Hypothalamus (tissue), 51 donors: ENCODE results near the gene BRF1.

Experiments used
- DNase-seq, 51 donors: peaks; one replicate each; lab custom pipeline; 2025; lab: John Stamatoyannopoulos, UW

The BRF1 gene

DNA sequence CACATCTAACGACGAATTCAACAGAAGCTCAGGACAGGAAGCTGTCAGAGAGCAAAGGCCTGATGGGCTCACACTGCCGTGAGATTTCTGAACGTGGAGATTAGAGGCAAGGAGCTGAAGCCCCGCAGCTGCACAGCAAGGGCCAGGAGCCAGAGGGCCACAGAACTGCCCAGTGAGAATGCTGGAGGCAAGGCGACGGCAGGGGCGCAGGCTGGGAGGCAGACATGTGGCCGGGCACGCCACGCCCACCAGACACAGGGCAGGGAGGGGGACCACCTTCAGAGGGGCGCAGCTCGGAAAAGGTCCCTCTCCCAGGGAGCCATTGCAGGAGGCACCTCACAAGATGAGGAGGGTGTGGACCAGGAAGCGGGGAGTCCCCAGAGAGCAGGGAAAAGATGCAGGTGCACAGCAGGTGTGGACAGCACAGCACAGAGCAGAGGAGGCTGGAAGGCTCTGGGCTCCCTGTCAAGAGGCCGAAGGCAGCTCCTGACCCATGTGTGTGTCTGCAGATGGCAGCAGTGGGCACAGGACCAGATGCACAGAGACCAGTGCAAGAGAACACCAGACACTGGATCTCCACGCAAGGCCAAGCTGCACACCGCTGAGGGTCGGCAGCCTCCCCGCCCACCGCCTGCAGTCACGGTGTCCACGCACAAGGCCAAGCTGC lies 29.4 kb downstream of the BRF1 start:
- peak in 6 of 51 donors; percentile 16 to 48 (median 28) for DNase-seq

DNA sequence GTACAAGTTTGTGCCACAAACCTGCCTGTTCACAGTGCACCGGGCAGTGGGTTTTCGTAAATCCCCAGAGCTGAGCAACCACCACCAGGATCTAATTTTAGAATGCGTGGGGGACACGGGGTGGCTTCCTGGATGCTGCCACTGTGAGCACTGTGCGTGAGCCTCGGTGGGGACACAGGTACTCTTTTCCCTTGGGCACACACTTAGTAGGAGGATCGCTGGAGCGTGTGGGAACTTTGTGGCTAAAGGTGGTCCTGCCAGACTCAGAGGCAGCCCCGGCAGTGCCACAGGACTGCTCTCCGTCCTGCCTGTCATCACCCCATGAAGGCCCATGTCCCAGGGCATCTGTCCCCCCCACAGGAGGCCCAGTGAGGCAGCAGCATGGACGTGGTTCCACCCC lies 31.4 kb downstream of the BRF1 start:
- DNase-seq: no peak

DNA sequence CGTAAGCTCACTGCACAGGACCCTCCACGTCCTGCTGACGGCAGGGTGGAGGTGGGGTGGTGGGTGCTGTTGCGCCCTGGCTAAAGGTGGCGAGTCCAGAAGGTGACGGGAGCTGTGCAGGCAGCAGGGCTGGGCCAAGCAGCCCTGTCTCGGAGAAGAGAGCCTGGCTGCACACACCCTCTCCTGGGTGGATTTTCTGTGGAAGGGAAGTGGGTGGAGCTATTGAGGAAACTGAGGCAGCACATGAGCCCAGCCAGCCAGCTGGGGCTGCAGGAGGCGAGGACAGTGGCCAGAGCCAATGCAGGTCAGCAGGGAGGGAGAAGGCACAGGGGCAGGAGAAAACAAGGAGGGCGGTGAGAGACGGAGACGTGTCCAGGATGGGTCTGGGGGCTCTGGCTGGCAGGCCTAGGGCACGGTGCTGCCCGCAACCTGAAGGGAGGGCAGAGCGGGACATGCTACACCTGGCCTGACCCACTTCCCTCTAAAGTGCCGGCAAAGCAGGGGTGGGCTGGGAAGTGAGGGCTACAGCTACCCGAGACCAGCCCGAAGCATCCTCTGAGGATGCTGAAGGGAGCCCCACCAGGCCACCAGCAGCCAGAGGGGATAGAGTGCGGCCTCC lies 32.0 kb downstream of the BRF1 start:
- no peak for DNase-seq

DNA sequence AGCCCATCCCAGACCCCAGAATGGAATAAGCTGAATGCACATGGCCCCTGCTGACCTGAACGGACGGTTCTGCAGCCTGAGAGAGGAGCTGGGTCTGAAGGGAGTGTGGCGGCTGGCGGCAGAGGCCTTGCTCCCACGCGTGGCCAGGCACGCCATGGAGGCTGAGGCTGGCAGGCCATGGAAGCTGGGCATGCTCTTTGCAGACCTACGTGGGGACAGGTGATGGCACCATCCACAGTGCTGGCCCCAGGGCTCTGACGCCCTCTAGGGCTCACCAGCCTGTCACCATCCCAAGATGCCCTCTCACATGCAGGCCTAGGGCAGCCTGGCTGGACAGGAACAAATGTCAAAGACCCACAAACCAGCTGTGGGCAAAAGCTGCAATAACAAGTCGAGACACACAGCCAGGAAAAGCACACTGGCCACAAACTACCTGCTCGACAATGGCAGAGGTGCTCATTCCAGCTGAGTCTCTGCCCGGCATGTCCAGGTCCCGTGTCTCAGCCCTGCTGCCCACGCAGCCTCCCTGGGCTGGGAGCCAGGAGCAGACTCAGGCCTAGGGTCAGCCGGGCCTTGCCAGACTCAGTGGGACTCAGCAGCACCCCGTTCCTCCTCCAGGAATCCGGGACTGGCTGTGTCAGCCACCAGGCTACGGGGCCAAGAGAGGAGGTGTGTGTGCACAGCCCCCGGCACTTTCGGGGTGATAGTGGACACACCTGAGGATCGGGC lies 32.8 kb downstream of the BRF1 start:
- no peak for DNase-seq

DNA sequence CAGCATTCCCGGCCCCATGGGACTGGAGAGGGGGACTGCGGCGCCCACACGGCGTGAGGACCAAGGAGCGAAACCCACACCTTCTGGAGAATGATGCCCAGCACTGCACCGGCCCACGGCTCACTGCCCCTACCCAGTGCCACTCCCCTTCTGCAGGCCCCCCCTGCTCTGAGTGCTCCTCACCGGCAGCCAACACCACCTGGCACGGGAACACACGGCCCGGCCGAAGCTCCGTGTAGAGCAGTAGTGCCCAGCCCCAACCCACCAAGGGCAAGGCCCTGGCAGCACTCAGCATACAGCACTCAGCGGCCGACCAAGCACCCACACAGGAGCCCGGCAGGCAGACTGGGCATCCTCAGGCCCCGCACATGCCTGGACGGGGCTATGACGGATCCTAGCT lies 39.0 kb downstream of the BRF1 start:
- no peak for DNase-seq

DNA sequence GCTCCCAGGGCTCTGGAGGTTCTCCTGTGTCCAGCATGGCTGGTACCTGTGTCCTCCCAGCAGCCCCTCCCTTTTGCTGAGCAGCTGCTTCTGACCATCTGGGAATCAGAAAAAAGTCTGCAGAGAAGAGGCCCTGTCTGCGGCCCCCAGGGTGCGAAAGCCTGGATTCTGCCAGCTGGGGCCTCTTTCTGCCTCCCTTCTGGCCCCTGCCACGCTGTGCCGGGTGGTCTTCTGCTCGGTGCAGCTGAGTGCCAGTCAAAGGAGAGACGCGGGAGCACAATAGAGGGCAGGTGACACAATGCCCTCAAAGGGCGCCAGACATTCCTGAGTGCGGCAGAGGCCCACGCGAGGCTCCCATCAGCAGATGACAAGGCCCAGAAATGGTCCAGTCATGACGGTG lies 39.8 kb downstream of the BRF1 start:
- DNase-seq: no peak

DNA sequence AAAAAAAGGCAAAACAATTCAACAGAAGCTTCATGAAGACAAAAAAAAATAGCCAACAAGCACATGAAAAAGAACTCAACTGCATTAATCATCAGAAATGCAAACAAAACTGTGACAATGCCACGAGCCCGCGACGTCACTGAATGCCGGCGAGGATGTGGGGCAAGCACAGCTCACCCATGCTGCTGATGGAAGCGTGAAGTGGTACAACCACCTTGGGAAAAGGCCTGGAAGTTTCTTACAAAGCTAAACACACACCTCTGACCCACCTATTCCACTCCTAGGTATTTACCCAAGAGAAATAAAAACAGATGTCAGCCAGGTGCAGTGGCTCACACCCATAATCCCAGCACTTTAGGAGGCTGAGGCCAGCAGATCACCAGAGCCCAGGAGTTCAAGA lies 42.0 kb downstream of the BRF1 start:
- DNase-seq: no peak

DNA sequence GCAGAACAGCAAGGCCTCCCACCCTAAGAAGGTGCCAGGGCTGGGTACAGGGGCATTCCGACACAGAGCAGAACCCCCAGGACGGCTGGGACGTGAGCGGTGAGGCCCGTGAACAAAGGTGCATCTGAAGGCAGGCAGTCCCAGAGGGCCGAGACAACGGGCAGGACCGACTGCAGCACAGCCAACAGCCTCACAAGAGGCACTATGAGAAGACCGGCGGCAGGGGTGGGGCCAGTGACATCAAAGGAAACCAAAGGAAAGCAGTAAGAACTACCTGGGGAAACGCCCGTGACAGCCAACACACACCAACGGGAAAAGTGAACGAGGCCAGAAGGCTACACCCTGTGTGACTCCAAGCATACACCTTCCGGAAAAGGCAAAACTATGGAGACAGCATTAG lies 43.3 kb downstream of the BRF1 start:
- no peak for DNase-seq

DNA sequence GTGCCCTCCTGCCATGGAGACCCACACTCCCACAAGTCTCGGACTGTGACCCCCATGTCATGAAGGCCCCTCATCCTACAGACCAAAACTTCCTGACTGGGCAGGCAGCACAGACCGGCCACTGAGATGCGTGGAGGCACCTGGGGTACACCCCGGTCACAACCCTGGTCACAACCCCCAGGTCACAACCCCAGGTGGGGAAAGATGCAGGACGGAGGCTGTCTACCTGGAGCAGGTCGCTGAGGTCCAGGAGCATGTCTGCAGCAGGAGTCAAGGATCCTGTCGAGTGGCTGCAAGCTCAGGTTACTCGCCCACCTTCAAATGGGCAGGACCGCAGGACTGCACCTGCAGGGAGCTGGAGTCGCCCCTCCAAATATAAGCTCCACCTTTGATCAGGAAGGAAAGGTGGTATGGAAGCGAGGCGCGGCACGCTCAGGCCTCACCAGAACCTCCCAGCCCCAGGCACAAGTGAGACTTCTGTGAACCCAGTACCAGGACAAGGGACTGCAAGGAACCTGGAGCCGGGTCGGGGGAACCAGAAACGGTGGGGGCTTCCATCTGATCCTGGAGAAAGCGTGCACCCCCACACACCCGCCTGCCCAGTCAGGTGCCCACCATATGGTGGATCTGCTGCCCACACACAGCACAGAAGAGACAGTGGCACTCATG lies 44.4 kb downstream of the BRF1 start:
- DNase-seq: no peak

DNA sequence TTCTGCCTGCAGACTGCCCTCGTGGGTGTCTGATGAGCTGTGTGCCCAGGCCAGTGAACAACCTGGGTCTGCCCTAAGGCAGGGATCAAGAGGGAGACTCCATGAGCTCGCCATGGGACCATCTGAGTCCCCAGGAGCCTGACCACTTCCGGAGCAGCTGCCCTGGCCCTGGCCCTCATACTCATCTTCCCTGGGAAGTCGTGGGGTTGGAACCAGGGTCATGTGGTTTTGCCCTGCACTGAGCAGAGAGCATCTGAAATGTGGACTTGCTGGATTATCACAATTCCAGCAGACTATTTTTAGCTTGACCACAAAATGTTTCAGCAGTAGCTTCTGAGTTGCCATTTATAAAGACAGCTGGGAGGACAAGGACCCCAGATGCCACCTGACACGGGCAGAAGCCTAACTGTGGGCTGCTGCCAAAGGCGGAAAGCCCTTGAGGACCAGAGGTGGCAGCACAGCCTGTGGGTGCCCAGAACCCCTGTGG lies 45.7 kb downstream of the BRF1 start:
- DNase-seq: no peak

DNA sequence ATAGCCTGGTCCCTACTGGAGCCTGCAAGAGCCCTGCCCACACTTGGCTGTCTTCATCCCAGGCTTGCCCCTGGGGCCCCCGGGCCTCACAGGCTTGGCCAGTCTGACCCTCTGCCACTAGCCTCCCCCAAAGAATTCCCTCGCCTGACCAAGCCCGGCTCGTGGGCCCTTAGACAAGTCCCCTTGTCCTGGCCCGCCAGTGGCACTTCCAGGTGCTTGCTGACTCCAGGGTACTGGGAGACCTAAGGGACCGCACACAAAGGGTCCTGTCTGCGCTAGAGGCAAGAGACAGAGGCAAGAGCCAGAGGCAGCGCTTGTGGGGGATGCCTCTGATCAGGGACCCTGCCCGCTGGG lies 47.5 kb downstream of the BRF1 start:
- DNase-seq: no peak

DNA sequence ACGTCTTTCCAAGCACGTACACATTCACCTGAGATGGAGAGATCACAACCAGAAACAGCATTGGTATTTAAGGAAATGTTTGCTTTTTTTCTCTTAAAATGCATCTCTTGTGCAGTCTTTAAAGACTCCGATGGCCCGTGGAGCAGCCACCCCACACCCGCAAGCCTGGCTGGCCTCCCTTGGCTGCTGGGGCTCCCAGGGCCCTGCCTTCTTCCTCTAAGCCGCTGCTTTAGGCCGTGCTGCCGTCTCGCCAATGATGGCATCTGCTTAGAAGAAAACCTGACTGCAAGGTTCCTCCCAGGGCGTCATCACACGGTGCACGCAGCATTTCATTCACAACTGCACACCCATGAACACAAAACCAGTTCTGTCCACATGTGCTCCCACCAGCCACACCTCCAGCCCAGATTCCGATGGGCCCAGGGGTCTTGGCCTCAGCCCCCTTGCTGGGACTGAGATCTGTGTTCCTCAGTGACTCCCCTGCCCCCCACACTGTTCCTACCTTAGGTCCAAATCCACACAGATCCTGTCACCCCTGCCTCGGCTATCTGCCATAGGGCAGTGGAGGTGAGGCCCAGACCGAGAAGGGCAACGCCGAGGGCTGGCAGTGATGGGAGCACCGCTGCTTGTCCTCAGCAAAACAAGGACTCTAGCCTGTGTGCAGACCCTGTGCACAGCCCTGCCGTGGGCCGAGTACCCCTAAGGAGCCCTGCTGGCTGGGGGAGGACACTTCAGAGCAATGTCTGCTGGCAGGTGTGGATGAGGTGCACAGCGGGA lies 48.1 kb downstream of the BRF1 start:
- DNase-seq: no peak

DNA sequence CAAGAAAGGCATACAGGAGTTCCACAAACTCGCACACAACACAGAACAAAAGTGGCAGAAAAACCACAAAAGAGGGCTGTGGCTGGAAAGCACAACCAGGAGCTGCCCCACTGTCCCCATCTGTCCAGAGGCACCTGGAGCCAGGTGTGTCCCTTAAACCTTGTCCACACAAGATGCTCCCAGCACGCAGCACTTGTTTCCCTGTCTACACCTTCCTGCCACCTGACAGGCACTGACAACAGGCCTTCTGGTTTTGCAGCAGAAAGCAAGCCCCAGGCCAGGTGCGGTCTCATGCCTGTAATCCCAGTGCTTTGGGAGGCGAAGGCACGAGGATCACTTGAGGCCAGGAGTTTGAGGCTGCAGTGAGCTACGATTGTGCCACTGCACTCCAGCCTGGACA lies 48.9 kb downstream of the BRF1 start:
- DNase-seq: no peak

DNA sequence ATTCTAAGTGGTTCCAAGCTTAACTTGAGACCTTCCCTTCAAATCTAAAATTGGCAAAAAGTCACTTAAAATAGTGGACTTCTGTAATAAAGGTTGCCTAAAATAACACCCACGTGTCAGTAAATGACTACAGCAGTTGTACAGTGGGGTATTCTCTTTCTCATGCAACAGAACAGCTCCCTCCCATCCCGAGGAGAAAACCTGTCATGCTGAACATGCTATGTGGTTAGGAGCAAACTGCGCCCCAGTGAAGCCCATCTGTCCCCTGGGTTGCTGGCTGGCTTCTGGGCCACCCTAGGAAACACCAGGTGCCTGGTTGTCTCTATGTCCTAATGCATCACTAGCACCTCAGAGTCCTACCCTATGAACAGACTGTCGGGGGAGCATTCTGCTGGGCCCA lies 49.8 kb downstream of the BRF1 start:
- no peak for DNase-seq

DNA sequence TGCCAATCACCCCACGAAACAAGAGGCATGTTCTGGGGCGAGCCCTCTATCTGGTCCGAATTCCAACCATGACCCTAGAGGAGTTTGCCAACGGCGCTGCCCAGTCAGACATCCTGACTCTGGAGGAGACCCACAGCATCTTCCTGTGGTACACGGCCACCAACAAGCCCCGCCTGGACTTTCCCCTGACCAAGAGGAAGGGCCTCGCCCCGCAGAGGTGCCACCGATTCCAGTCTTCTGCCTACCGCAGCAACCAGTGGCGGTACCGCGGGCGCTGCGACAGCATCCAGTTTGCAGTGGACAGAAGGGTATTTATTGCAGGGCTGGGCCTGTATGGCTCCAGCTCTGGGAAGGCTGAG lies 50.8 kb downstream of the BRF1 start:
- DNase-seq: no peak

DNA sequence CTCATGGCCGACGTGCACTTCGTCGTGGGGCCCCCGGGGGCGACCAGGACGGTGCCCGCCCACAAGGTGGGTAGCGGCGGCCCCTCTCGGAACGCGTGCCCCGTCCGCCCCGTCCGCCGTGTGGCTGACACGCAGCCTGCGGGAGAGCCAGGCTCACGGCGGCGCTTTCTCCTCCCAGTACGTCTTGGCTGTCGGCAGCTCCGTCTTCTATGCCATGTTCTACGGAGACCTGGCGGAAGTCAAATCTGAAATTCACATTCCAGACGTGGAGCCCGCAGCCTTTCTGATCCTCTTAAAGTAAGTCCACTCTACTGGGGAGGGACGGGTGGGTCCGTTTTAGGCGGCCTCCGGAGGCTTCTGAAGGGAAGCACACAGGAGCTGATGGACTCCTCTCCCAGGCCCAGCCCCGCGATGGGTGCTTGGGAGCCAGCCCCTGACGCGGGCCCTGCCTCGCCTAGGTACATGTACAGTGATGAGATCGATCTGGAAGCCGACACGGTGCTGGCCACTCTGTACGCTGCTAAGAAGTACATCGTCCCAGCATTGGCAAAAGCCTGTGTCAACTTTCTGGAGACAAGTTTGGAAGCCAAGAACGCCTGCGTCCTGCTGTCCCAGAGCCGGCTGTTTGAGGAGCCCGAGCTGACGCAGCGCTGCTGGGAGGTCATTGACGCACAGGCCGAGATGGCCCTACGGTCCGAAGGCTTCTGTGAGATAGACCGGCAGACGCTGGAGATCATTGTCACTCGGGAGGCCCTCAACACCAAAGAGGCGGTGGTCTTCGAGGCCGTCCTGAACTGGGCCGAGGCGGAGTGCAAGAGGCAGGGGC lies 51.4 kb downstream of the BRF1 start:
- peak in 4 of 51 donors; percentile 33 to 45 (median 37) for DNase-seq

DNA sequence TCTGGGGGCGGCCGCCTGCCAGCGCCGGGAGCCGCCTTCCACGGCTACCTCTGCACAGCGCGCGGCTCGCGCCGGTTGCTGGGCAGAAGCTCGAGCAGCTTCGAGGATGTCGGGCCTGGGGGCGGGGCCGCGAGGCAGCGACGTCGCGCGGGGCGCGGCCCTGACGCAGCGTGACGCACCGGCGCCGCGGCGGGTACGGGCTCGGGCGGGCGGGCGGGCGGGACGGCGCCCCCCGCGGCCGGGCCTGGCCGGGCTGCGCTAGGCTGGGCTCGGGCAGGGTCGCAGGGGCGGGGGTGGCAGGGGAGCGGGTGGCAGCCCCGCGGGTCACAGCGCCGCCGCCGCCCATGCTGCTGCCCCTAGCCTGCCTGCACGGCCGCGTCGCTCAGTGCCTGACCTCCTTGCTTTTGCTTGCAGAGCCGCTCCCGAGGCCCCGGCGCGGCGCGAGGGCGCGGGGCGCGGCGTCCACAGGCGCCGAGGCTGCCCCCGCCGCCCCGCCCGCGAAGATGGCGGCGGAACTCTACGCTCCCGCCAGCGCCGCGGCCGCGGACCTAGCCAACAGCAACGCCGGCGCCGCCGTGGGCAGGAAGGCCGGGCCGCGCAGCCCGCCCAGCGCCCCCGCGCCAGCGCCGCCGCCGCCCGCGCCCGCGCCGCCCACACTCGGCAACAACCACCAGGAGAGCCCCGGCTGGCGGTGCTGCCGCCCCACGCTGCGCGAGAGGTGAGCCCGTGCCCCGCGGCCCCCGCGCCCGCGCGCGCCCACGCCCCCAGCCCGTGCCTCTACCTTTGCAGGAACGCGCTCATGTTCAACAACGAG lies 52.2 kb downstream of the BRF1 start, which contains the start of gene BTBD6:
Gene BTBD6, plus strand, starts transcription at position 166 of the 814 bp plus-strand sequence. Its CDS starts 179 bp downstream, at position 345.
- peak in 49 of 51 donors; percentile 22 to 90 (median 66) for DNase-seq

DNA sequence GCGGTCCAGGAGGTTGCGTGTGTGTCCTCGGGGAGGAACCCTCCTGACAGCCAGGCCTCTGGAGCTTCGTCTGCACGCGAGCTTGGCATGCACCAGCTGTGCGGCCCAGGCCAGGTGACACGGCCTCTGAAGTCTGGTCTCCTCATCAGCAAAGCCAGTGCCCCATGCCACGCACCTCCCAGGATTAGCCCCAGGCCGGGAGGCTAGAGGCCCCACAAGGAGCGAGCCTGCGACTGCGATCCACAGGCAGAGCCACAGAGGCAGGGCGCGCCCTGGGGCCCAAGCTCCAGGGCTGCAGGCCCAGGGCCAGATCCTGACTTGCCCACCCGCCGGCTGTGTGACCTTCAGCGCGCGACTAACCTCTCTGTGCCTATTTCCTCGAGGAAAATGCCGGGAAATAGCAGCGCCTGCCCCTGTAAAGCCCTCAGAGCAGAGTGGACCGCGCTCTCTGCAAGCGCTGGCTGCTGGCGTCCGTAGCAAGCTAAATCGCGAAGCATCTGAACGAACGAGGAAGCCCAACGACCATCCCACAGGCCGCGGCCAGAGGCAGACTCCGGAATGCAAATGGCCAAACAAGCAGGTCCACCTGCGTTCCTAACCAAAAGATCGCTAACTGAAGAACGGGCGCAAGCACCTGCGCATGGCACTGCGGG lies 53.0 kb downstream of the BRF1 start:
- DNase-seq: no peak
